ENCODE data around the gene PLA2G4B. TPM values are rescaled to one million over a fixed set of nuclear protein-coding genes. Genes with fewer than 3 reads are reported as not detected.

PLA2G4B gene
- total RNA-seq, 1 experiment from 2014 or later = 4.7 TPM

- peaks cover 9% of the 10 kb centered on the region; the same call in 1 of the 2 replicates for H3K4me1 ChIP-seq (ENCODE audit: control insufficient read depth, insufficient read depth, low read length)
- no peak overlapping the region for H3K27ac ChIP-seq (ENCODE audit: low read length)
- ChIA-PET CTCF (no interaction called here), POLR2A (no interaction called here)
- DNase-seq (ENCODE audit: low read depth, low spot score) (no peak), ATAC-seq (no peak)
- BruUV-seq (replicated peaks) = no TSS peak
- H3K9me3 ChIP-seq (ENCODE audit: control insufficient read depth, insufficient read depth, low read depth, low read length) = no peaks in the 10 kb centered on the region
- no peaks in the 10 kb centered on the region for H3K27me3 ChIP-seq (ENCODE audit: control insufficient read depth, insufficient read depth, low read length)
- no peak overlapping the region for H3K4me3 ChIP-seq (ENCODE audit: low read depth in 2 of 2, low read length in 2 of 2)
- TF ChIP-seq TCF7L2 (IDR thresholded peaks at IDR 0.05; ENCODE audit: low read depth, low read length) = no peak
- no peak for TF ChIP-seq CTCF (IDR thresholded peaks at IDR 0.05)
- no peak for TF ChIP-seq SIN3A (IDR thresholded peaks at IDR 0.05; ENCODE audit: borderline replicate concordance, insufficient read depth, low read depth, low read length)
- no peak for TF ChIP-seq REST (IDR thresholded peaks at IDR 0.05; ENCODE audit: insufficient read depth in 1 of 2, low read depth in 2 of 2, low read length in 1 of 2)
- no peak for TF ChIP-seq POLR2AphosphoS5 (IDR thresholded peaks at IDR 0.05; ENCODE audit: low read depth, low read length)
- H3K36me3 ChIP-seq (ENCODE audit: control insufficient read depth, insufficient read depth, low read length) = no peaks in the 10 kb centered on the region
- intact Hi-C loops (cut with micrococcal nuclease; ENCODE audit: unreplicated experiment) (no loop called here), in situ Hi-C loops (cut with HindIII; ENCODE audit: low pct_unique_long_range_greater_than_20kb, low sequenced_read_pairs) (no loop called here)
These were observed 36.1 kb downstream of the PLA2G4B start for GRCh38 chr15:41874736-41875135.

GRCh38 chr15:41876007-41876406 is 37.4 kb downstream of the PLA2G4B start:
- ATAC-seq (no peak), DNase-seq (ENCODE audit: low read depth, low spot score) (no peak)
- in situ Hi-C loops (cut with HindIII; ENCODE audit: low pct_unique_long_range_greater_than_20kb, low sequenced_read_pairs) = no loop called here
- no peak for TF ChIP-seq REST (IDR thresholded peaks at IDR 0.05; ENCODE audit: insufficient read depth in 1 of 2, low read depth in 2 of 2, low read length in 1 of 2)
- no peak for TF ChIP-seq TCF7L2 (IDR thresholded peaks at IDR 0.05; ENCODE audit: low read depth, low read length)
- TF ChIP-seq SIN3A (IDR thresholded peaks at IDR 0.05; ENCODE audit: borderline replicate concordance, insufficient read depth, low read depth, low read length) = no peak
- no peak for TF ChIP-seq CTCF (IDR thresholded peaks at IDR 0.05)
- no peak for TF ChIP-seq POLR2AphosphoS5 (IDR thresholded peaks at IDR 0.05; ENCODE audit: low read depth, low read length)
- H3K27me3 ChIP-seq (ENCODE audit: control insufficient read depth, insufficient read depth, low read length) = no peaks in the 10 kb centered on the region
- intact Hi-C loops (cut with micrococcal nuclease; ENCODE audit: unreplicated experiment) = no loop called here
- H3K4me1 ChIP-seq (ENCODE audit: control insufficient read depth, insufficient read depth, low read length) = peaks cover 2% of the 10 kb centered on the region; the same call in 1 of the 2 replicates
- H3K4me3 ChIP-seq (ENCODE audit: low read depth in 2 of 2, low read length in 2 of 2) = no peak overlapping the region
- ChIA-PET POLR2A (no interaction called here), CTCF (interaction anchor here (0.6 to 1.4 kb wide), 2 partner anchors 29 to 438 kb away, joined by 3 to 5 read pairs; no protein-coding TSS in a partner anchor)
- no peaks in the 10 kb centered on the region for H3K36me3 ChIP-seq (ENCODE audit: control insufficient read depth, insufficient read depth, low read length)
- H3K9me3 ChIP-seq (ENCODE audit: control insufficient read depth, insufficient read depth, low read depth, low read length) = no peaks in the 10 kb centered on the region
- BruUV-seq (replicated peaks) = no TSS peak
- no peak overlapping the region for H3K27ac ChIP-seq (ENCODE audit: low read length)
